AG10803 (cell line): Measurements from ENCODE around the gene PLXNA4.

Experiments used
- DNase-seq: peaks from one replicate; pipeline ENCODE4 v3.0.0; 2010; ENCODE audit warnings: low read depth
- H3K4me3 ChIP-seq: 2 replicates; pipeline ENCODE4 v1.5.1; 2011; ENCODE audit warnings: mild to moderate bottlenecking, low read length, control low read depth
- CTCF ChIP-seq: conservative IDR thresholded peaks from 2 replicates; pipeline ENCODE4 v1.5.1; 2011; ENCODE audit warnings: mild to moderate bottlenecking, low read length, control low read depth, inconsistent platforms

PLXNA4 gene

GRCh38 chr7:132532281-132532680 is 44.0 kb downstream of the PLXNA4 start:
- TF ChIP-seq CTCF = no peak
- no peak for DNase-seq
- no peak overlapping the region for H3K4me3 ChIP-seq

- TF ChIP-seq CTCF = no peak
- H3K4me3 ChIP-seq = no peak overlapping the region
- DNase-seq = no peak
These were observed 44.7 kb downstream of the PLXNA4 start for GRCh38 chr7:132531562-132531961.

- no peak overlapping the region for H3K4me3 ChIP-seq
- no peak for DNase-seq
- TF ChIP-seq CTCF = no peak
These were observed 47.6 kb downstream of the PLXNA4 start for GRCh38 chr7:132528695-132529094.

GRCh38 chr7:132527467-132528410 is 48.5 kb downstream of the PLXNA4 start:
- H3K4me3 ChIP-seq = no peak overlapping the region
- DNase-seq = no peak

GRCh38 chr7:132526111-132526740 is 50.0 kb downstream of the PLXNA4 start:
- H3K4me3 ChIP-seq = no peak overlapping the region
- DNase-seq = no peak
- TF ChIP-seq CTCF = no peak

More at GRCh38 chr7:132527467-132528410, 48.5 kb downstream of the PLXNA4 start:
- TF ChIP-seq CTCF = no peak

- no peak for DNase-seq
- no peak overlapping the region for H3K4me3 ChIP-seq
- TF ChIP-seq CTCF = no peak
These were observed 54.8 kb downstream of the PLXNA4 start for GRCh38 chr7:132521423-132521822.
